Mesenchymal stem cell (in vitro differentiated cells and primary cell): Measurements from ENCODE around the gene BCL7A.

Experiments used
- DNase-seq: peaks from one replicate; pipeline ENCODE4 v3.0.0-alpha.2; 2013
- H2AFZ ChIP-seq: one replicate; pipeline ENCODE4 v1.6.1; 2013; ENCODE audit warnings: low read depth, mild to moderate bottlenecking, control low read depth, inconsistent platforms, low read length, moderate library complexity
- H2AK5ac ChIP-seq: 2 replicates; pipeline ENCODE4 v1.6.1; 2013; ENCODE audit warnings: low read length, moderate library complexity, mild to moderate bottlenecking, inconsistent platforms; ENCODE audit not compliant: severe bottlenecking
- H2BK120ac ChIP-seq: one replicate; pipeline ENCODE4 v1.6.1; 2013; ENCODE audit warnings: low read depth, mild to moderate bottlenecking, inconsistent platforms, low read length, moderate library complexity
- H2BK12ac ChIP-seq, 2 experiments: one replicate each; pipeline ENCODE4 v1.6.1; 2013; ENCODE audit warnings: inconsistent platforms in 2 of 2, low read length in 2 of 2, mild to moderate bottlenecking in 2 of 2, moderate library complexity in 2 of 2, control low read depth in 1 of 2
- H2BK15ac ChIP-seq: one replicate; pipeline ENCODE4 v1.6.1; 2013; ENCODE audit warnings: mild to moderate bottlenecking, low read depth, inconsistent platforms; ENCODE audit not compliant: poor library complexity, severe bottlenecking
- H2BK5ac ChIP-seq: 2 replicates; pipeline ENCODE4 v1.6.1; 2013; ENCODE audit warnings: low read depth, mild to moderate bottlenecking, low read length, control low read depth, inconsistent platforms; ENCODE audit not compliant: poor library complexity, severe bottlenecking
- H3K14ac ChIP-seq, 2 experiments: one replicate each; pipeline ENCODE4 v1.6.1; 2013; ENCODE audit warnings: inconsistent platforms in 2 of 2, low read length in 2 of 2, control low read depth in 1 of 2, mild to moderate bottlenecking in 1 of 2, moderate library complexity in 1 of 2
- H3K18ac ChIP-seq, 2 experiments: one replicate each; pipeline ENCODE4 v1.6.1; 2013; ENCODE audit warnings: inconsistent platforms in 2 of 2, low read length in 2 of 2, control low read depth in 1 of 2, low read depth in 1 of 2, mild to moderate bottlenecking in 1 of 2
- H3K23ac ChIP-seq, 2 experiments: one replicate each; pipeline ENCODE4 v1.6.1; 2013; ENCODE audit warnings: inconsistent platforms in 2 of 2, low read length in 2 of 2, mild to moderate bottlenecking in 2 of 2, moderate library complexity in 2 of 2, control low read depth in 1 of 2
- H3K27ac ChIP-seq: 2 replicates; pipeline ENCODE4 v1.5.1; 2013; ENCODE audit warnings: mild to moderate bottlenecking, moderate library complexity, low read length, control low read depth, inconsistent platforms; ENCODE audit not compliant: poor library complexity, severe bottlenecking
- H3K27me3 ChIP-seq, 2 experiments: 2 replicates each; pipeline versions ENCODE4 v1.6.1 to v1.7.0; 2013; ENCODE audit warnings: low read length in 2 of 2, mild to moderate bottlenecking in 2 of 2, moderate library complexity in 2 of 2, control low read depth in 1 of 2, inconsistent platforms in 1 of 2; ENCODE audit not compliant: control insufficient read depth in 1 of 2, insufficient read depth in 1 of 2
- H3K36me3 ChIP-seq, 2 experiments: 2 replicates each; pipeline versions ENCODE4 v1.6.1 to v1.7.0; 2013; ENCODE audit warnings: low read length in 2 of 2, control low read depth in 1 of 2, inconsistent platforms in 1 of 2, low read depth in 1 of 2, mild to moderate bottlenecking in 1 of 2; ENCODE audit not compliant: insufficient read depth in 2 of 2, control insufficient read depth in 1 of 2
- H3K4ac ChIP-seq, 2 experiments: one replicate each; pipeline ENCODE4 v1.6.1; 2013; ENCODE audit warnings: inconsistent platforms in 2 of 2, low read length in 2 of 2, mild to moderate bottlenecking in 2 of 2, moderate library complexity in 2 of 2, control low read depth in 1 of 2, low read depth in 1 of 2
- H3K4me1 ChIP-seq: 2 replicates; pipeline ENCODE4 v1.6.1; 2013; ENCODE audit warnings: low read depth, low read length, control low read depth; ENCODE audit not compliant: control insufficient read depth, insufficient read depth
- H3K4me2 ChIP-seq: 2 replicates; pipeline ENCODE4 v1.6.1; 2013; ENCODE audit warnings: low read length, mild to moderate bottlenecking, inconsistent platforms; ENCODE audit not compliant: poor library complexity, severe bottlenecking
- H3K4me3 ChIP-seq, 2 experiments: 2 replicates each; pipeline versions ENCODE4 v1.5.1 to v1.7.0; 2013; ENCODE audit warnings: low read length in 2 of 2, mild to moderate bottlenecking in 2 of 2, control low read depth in 1 of 2, low read depth in 1 of 2; ENCODE audit not compliant: insufficient read depth in 1 of 2
- H3K79me1 ChIP-seq: replicated peaks from 2 replicates; pipeline ENCODE4 v1.6.1; 2013; ENCODE audit warnings: mild to moderate bottlenecking, control low read depth, low read length, inconsistent platforms; ENCODE audit not compliant: poor library complexity, severe bottlenecking
- H3K9ac ChIP-seq: 2 replicates; pipeline ENCODE4 v1.7.0; 2013; ENCODE audit warnings: mild to moderate bottlenecking, low read length, moderate library complexity
- H3K9me3 ChIP-seq: 2 replicates; pipeline ENCODE4 v1.7.0; 2013; ENCODE audit warnings: mild to moderate bottlenecking, low read length; ENCODE audit not compliant: control insufficient read depth
- H4K8ac ChIP-seq: one replicate; pipeline ENCODE4 v1.6.1; 2013; ENCODE audit warnings: inconsistent platforms, mild to moderate bottlenecking, low read length, moderate library complexity
- H4K91ac ChIP-seq: one replicate; pipeline ENCODE4 v1.6.1; 2013; ENCODE audit warnings: mild to moderate bottlenecking, low read length, inconsistent platforms
- WGBS: methylation state at CpG from one replicate; pipeline ENCODE4 v1.1.7; 2013; ENCODE audit warnings: mixed read lengths; 5-methylcytosine and 5-hydroxymethylcytosine counted together

Gene BCL7A

GRCh38 chr12:121990114-121990647 is 31.5 kb upstream of the BCL7A start:
- Histone ChIP-seq H3K27ac (no peak overlapping the region), H3K9ac (no peak overlapping the region), H2BK12ac (no peak overlapping the region), H3K4me1 (peaks cover 6% of the 10 kb centered on the region), H3K4ac (no peak overlapping the region), H3K18ac (no peak overlapping the region), H3K4me3 (peak overlapping the region in 1 of 2 experiments; percentile 5), H3K36me3 (peaks cover 0 to 2% of the 10 kb centered on the region in 2 experiments), H2BK120ac (no peak overlapping the region), H3K23ac (no peak overlapping the region), H3K9me3 (no peaks in the 10 kb centered on the region), H2AFZ (no peak overlapping the region), H3K27me3 (no peaks in the 10 kb centered on the region), H2BK15ac (no peak overlapping the region), H4K8ac (no peak overlapping the region), H3K4me2 (no peak overlapping the region), H2BK5ac (no peak overlapping the region), H3K79me1 (no peaks in the 10 kb centered on the region), H2AK5ac (peak overlapping the region; percentile 26), H3K14ac (peak overlapping the region in 1 of 2 experiments; percentile 41), H4K91ac (no peak overlapping the region)
- no peak for DNase-seq
- 94% methylated on average over 4 of the region's 6 CpGs for WGBS

- Histone ChIP-seq H4K8ac (no peak overlapping the region), H2AFZ (no peak overlapping the region), H3K4ac (peak overlapping the region in 1 of 2 experiments; percentile 26), H3K14ac (no peak overlapping the region), H2BK12ac (peak overlapping the region in 1 of 2 experiments; percentile 11), H2BK120ac (no peak overlapping the region), H4K91ac (no peak overlapping the region), H3K23ac (no peak overlapping the region), H3K9me3 (no peaks in the 10 kb centered on the region), H3K18ac (peak overlapping the region in 1 of 2 experiments; percentile 54), H3K4me2 (no peak overlapping the region), H3K4me3 (no peak overlapping the region), H3K27ac (no peak overlapping the region), H3K9ac (no peak overlapping the region), H3K4me1 (peaks cover 9% of the 10 kb centered on the region), H2BK5ac (no peak overlapping the region), H3K27me3 (no peaks in the 10 kb centered on the region), H2AK5ac (peak overlapping the region; percentile 14), H3K79me1 (no peaks in the 10 kb centered on the region), H3K36me3 (peaks cover 0 to 2% of the 10 kb centered on the region in 2 experiments), H2BK15ac (no peak overlapping the region)
- WGBS, result 90% methylated on average over 9 of the region's 10 CpGs
- no peak for DNase-seq
Measured at GRCh38 chr12:121990692-121991603, 30.7 kb upstream of the BCL7A start.

- peak overlapping the region; percentile 93 for H2AK5ac ChIP-seq
- peak overlapping the region; percentile 59 to 86 for H2BK12ac ChIP-seq
- no peak overlapping the region for H3K4me3 ChIP-seq
- H4K91ac ChIP-seq, result peak overlapping the region; percentile 18
- peaks cover 16% of the 10 kb centered on the region for H3K4me1 ChIP-seq
- H3K27me3 ChIP-seq, result no peaks in the 10 kb centered on the region
- no peak overlapping the region for H2BK120ac ChIP-seq
- peak overlapping the region; percentile 67 for H3K9ac ChIP-seq
- H3K79me1 ChIP-seq, result no peaks in the 10 kb centered on the region
- no peaks in the 10 kb centered on the region for H3K9me3 ChIP-seq
- WGBS, result 45% methylated on average over 16 of the region's 21 CpGs
- peak overlapping the region; percentile 85 for H3K27ac ChIP-seq
- H3K18ac ChIP-seq, result peak overlapping the region; percentile 40 to 70
- H2BK15ac ChIP-seq, result no peak overlapping the region
- H4K8ac ChIP-seq, result peak overlapping the region; percentile 47
- no peak overlapping the region for H3K23ac ChIP-seq
- DNase-seq, result peak; percentile 94
- H3K36me3 ChIP-seq, result peaks cover 0 to 2% of the 10 kb centered on the region in 2 experiments
- H3K4me2 ChIP-seq, result no peak overlapping the region
- H2AFZ ChIP-seq, result no peak overlapping the region
- peak overlapping the region; percentile 81 for H2BK5ac ChIP-seq
- H3K14ac ChIP-seq, result peak overlapping the region in 1 of 2 experiments; percentile 71
- H3K4ac ChIP-seq, result peak overlapping the region; percentile 52 to 69
Measured at GRCh38 chr12:121992059-121992879, 29.4 kb upstream of the BCL7A start.
